GM21619 (cell line): ENCODE data around the gene GRM4.

Experiments
- ATAC-seq: cut with Tn5 transposase; IDR thresholded peaks from one replicate; pipeline ENCODE4 v1.9.1; 2021; ENCODE audit not compliant: unreplicated experiment

Gene GRM4

GRCh38 chr6:33983109-33983716 lies 162.7 kb downstream of the GRM4 start:
- no peak for ATAC-seq

- no peak for ATAC-seq
Measured at GRCh38 chr6:33981861-33982260, 164.0 kb downstream of the GRM4 start.

- no peak for ATAC-seq
Measured at GRCh38 chr6:33981421-33981820, 164.5 kb downstream of the GRM4 start.

GRCh38 chr6:33980176-33981175 lies 165.4 kb downstream of the GRM4 start:
- no peak for ATAC-seq

GRCh38 chr6:33979750-33980149 lies 166.1 kb downstream of the GRM4 start:
- ATAC-seq: no peak

GRCh38 chr6:33978412-33979150 lies 167.3 kb downstream of the GRM4 start:
- no peak for ATAC-seq

GRCh38 chr6:33977606-33978411 lies 168.1 kb downstream of the GRM4 start:
- no peak for ATAC-seq

- no peak for ATAC-seq
Measured at GRCh38 chr6:33976437-33977360, 169.2 kb downstream of the GRM4 start.

- no peak for ATAC-seq
Measured at GRCh38 chr6:33975661-33976436, 170.0 kb downstream of the GRM4 start.

- no peak for ATAC-seq
Measured at GRCh38 chr6:33974471-33974870, 171.4 kb downstream of the GRM4 start.

- ATAC-seq: no peak
Measured at GRCh38 chr6:33974030-33974429, 171.9 kb downstream of the GRM4 start.

GRCh38 chr6:33971580-33971979 lies 174.3 kb downstream of the GRM4 start:
- ATAC-seq: no peak
